OCI-LY3 (cell line): ENCODE measurements around the gene BCL11A.

ENCODE experiments used
- EZH2phosphoT487 ChIP-seq: fragments of 200-600 bp; shearing (Covaris generic); IDR thresholded peaks from 2 replicates; pipeline ENCODE4 v1.6.1; 2018; ENCODE audit warnings: antibody characterized with exemption, mixed run types, low read depth
- TF ChIP-seq, protein P1 (sequence below): fragments of 200-600, 300-600 bp; sonication (generic); IDR thresholded peaks from 2 replicates; pipeline ENCODE4 v1.5.1; 2014; ENCODE audit warnings: antibody characterized with exemption, low read length, low read depth

GRCh38 chr2:60597346-60597745 lies 43.9 kb upstream of the BCL11A start:
- TF ChIP-seq, protein P1, sequence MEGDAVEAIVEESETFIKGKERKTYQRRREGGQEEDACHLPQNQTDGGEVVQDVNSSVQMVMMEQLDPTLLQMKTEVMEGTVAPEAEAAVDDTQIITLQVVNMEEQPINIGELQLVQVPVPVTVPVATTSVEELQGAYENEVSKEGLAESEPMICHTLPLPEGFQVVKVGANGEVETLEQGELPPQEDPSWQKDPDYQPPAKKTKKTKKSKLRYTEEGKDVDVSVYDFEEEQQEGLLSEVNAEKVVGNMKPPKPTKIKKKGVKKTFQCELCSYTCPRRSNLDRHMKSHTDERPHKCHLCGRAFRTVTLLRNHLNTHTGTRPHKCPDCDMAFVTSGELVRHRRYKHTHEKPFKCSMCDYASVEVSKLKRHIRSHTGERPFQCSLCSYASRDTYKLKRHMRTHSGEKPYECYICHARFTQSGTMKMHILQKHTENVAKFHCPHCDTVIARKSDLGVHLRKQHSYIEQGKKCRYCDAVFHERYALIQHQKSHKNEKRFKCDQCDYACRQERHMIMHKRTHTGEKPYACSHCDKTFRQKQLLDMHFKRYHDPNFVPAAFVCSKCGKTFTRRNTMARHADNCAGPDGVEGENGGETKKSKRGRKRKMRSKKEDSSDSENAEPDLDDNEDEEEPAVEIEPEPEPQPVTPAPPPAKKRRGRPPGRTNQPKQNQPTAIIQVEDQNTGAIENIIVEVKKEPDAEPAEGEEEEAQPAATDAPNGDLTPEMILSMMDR, result no peak
- no peak for TF ChIP-seq EZH2phosphoT487
